ENCODE results near the gene ELL. TPM values are rescaled to one million over a fixed set of nuclear protein-coding genes. Genes with fewer than 3 reads are reported as not detected.

Gene ELL
- total RNA-seq, 2 experiments from 2014 or later, result 46.2 to 46.8 TPM

- H3K4me1 ChIP-seq (ENCODE audit: insufficient read depth, low read length), result peaks cover 90% of the 10 kb centered on the region
- no peak for TF ChIP-seq CTCF (IDR thresholded peaks at IDR 0.05)
- Mint-ChIP-seq H3K4me1 (ENCODE audit: low read depth) (peaks cover 57% of the 10 kb centered on the region), H3K9me3 (no peaks in the 10 kb centered on the region), H3K36me3 (ENCODE audit: low read depth) (peaks cover 4% of the 10 kb centered on the region), H3K27me3 (no peaks in the 10 kb centered on the region), H3K27ac (peak overlapping the region; percentile 17), H3K4me3 (no peak overlapping the region)
- no peaks in the 10 kb centered on the region for H3K27me3 ChIP-seq (ENCODE audit: control insufficient read depth in 1 of 2, insufficient read depth in 2 of 2, low read length in 2 of 2)
- H3K36me3 ChIP-seq (ENCODE audit: insufficient read depth, low read length), result peaks cover 4% of the 10 kb centered on the region
- no peak overlapping the region for H3K27ac ChIP-seq (ENCODE audit: low read depth in 1 of 2, low read length in 2 of 2)
- POLR2A ChIA-PET, result interaction anchor here (1.2 kb wide), 1 partner anchor 12 kb away, joined by 3 read pairs; no protein-coding TSS in a partner anchor
- intact Hi-C loops (cut with DNase I, micrococcal nuclease), result no loop called here
- ATAC-seq (ENCODE audit: poor library complexity), result no peak
- no peaks in the 10 kb centered on the region for H3K9me3 ChIP-seq (ENCODE audit: control insufficient read depth in 1 of 2, insufficient read depth in 1 of 2, low read length in 2 of 2)
- DNase-seq, result no peak
- no peak overlapping the region for H3K4me3 ChIP-seq (ENCODE audit: low read length)
- CTCF ChIA-PET, result interaction anchor here (0.9 to 3.1 kb wide), 4 partner anchors 11 to 86 kb away, joined by 3 to 15 read pairs (median 7); partner anchors contain the start of genes ELL and UBA52
Observed at GRCh38 chr19:18484992-18485391, 36.9 kb downstream of the ELL start.

GRCh38 chr19:18483119-18483890, 38.6 kb downstream of the ELL start:
- Mint-ChIP-seq H3K9me3 (no peaks in the 10 kb centered on the region), H3K27me3 (no peaks in the 10 kb centered on the region), H3K27ac (no peak overlapping the region), H3K4me3 (no peak overlapping the region), H3K4me1 (ENCODE audit: low read depth) (peaks cover 67% of the 10 kb centered on the region), H3K36me3 (ENCODE audit: low read depth) (no peaks in the 10 kb centered on the region)
- peaks cover 4% of the 10 kb centered on the region for H3K36me3 ChIP-seq (ENCODE audit: insufficient read depth, low read length)
- H3K27me3 ChIP-seq (ENCODE audit: control insufficient read depth in 1 of 2, insufficient read depth in 2 of 2, low read length in 2 of 2), result no peaks in the 10 kb centered on the region
- ChIA-PET POLR2A (no interaction called here), CTCF (interaction anchor here (2.5 kb wide), 1 partner anchor 37 kb away, joined by 10 read pairs; no protein-coding TSS in a partner anchor)
- H3K9me3 ChIP-seq (ENCODE audit: control insufficient read depth in 1 of 2, insufficient read depth in 1 of 2, low read length in 2 of 2), result no peaks in the 10 kb centered on the region
- TF ChIP-seq CTCF (IDR thresholded peaks at IDR 0.05), result no peak
- DNase-seq, result peak in 1 of 14 experiments; percentile 29
- ATAC-seq (ENCODE audit: poor library complexity), result no peak
- H3K4me3 ChIP-seq (ENCODE audit: low read length), result no peak overlapping the region
- intact Hi-C loops (cut with DNase I, micrococcal nuclease), result no loop called here
- H3K4me1 ChIP-seq (ENCODE audit: insufficient read depth, low read length), result peaks cover 90% of the 10 kb centered on the region
- H3K27ac ChIP-seq (ENCODE audit: low read depth in 1 of 2, low read length in 2 of 2), result no peak overlapping the region

GRCh38 chr19:18481505-18482222, 40.2 kb downstream of the ELL start:
- H3K4me1 Mint-ChIP-seq (ENCODE audit: low read depth), result peaks cover 71% of the 10 kb centered on the region
- H3K27me3 ChIP-seq (ENCODE audit: control insufficient read depth in 1 of 2, insufficient read depth in 2 of 2, low read length in 2 of 2), result no peaks in the 10 kb centered on the region
- H3K36me3 ChIP-seq (ENCODE audit: insufficient read depth, low read length), result peaks cover 6% of the 10 kb centered on the region
- no peak overlapping the region for H3K4me3 ChIP-seq (ENCODE audit: low read length)
- H3K4me1 ChIP-seq (ENCODE audit: insufficient read depth, low read length), result peaks cover 90% of the 10 kb centered on the region
- H3K27ac ChIP-seq (ENCODE audit: low read depth in 1 of 2, low read length in 2 of 2), result no peak overlapping the region
- TF ChIP-seq CTCF (IDR thresholded peaks at IDR 0.05), result no peak
- no peak overlapping the region for H3K27ac Mint-ChIP-seq
- H3K27me3 Mint-ChIP-seq, result no peaks in the 10 kb centered on the region
- intact Hi-C loops (cut with DNase I, micrococcal nuclease), result no loop called here
- DNase-seq (no peak), ATAC-seq (ENCODE audit: poor library complexity) (no peak)
- H3K9me3 Mint-ChIP-seq, result no peaks in the 10 kb centered on the region
- no peaks in the 10 kb centered on the region for H3K36me3 Mint-ChIP-seq (ENCODE audit: low read depth)
- POLR2A ChIA-PET, result interaction anchor here (1.0 to 1.1 kb wide), 2 partner anchors 40 to 438 kb away, joined by 3 to 6 read pairs; partner anchors contain the start of genes DDX49 and ELL
- no peaks in the 10 kb centered on the region for H3K9me3 ChIP-seq (ENCODE audit: control insufficient read depth in 1 of 2, insufficient read depth in 1 of 2, low read length in 2 of 2)
- CTCF ChIA-PET, result interaction anchor here (1.1 to 2.5 kb wide), 2 partner anchors 15 to 38 kb away, joined by 6 to 10 read pairs; no protein-coding TSS in a partner anchor
- H3K4me3 Mint-ChIP-seq, result no peak overlapping the region

All from CD4-positive, alpha-beta T cell (primary cell).